ENCODE data around the gene FIGNL1. TPM values are rescaled to one million over a fixed set of nuclear protein-coding genes. Genes with fewer than 3 reads are reported as not detected.

Gene FIGNL1
- total RNA-seq, 1 donor from 2014 or later: 33.8 TPM

DNA sequence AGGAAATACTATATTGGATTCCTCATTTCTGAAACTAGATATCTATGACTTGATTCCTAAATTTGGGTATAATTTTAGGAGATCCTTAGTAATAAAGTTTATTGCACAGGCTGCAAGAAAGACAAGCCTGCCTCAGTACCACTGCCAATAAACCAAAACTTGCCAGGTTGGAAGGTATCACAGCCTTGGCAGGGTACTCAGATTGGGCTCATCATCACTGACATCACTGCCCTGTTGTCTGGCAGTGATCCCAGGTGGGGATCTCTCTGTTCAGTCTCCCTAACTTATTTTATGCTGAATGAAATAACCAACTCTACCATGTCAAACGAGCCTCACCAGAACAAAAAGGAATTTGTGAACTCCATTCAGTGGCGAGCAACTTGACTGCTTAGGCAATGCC lies 18.8 kb downstream of the FIGNL1 start:
- intact Hi-C loops (cut with micrococcal nuclease): no loop called here

DNA sequence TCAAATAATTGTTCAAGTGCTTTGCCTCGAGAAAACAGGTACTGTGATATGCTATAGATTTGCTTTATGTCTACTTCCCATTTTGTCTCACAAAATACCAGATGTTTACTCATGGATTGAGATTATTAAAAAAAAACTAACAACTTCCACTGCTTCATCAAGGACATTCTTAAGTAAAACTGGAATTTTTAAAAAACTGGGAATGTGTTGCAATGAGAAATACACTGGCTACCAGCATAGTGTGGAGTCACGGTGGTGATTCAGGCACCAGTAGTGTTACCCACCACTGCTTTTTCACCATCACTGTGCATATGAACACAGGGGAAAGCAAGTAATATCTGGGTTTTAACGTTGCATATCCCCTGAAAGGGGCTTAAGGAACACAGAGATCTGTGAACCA lies 21.2 kb downstream of the FIGNL1 start:
- intact Hi-C loops (cut with micrococcal nuclease): no loop called here

DNA sequence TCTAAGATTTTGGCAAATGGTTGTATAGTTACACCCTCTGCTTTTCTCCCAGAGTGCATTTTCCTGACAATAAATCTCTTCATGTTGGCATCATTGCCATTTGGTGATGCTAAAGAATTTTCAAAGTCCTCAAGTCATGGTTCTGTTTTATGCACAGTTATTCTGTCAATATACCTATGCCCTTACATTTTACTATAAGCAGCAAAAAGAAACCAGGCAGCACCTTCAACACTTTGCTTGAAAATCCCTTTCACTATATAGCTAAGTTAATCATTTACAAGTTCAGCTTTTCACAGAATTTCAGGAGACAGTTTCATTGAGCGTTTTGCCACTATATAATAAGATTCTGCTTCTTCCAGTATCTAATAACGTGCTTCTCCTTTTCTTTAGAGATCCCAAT lies 22.6 kb downstream of the FIGNL1 start:
- intact Hi-C loops (cut with micrococcal nuclease): no loop called here

DNA sequence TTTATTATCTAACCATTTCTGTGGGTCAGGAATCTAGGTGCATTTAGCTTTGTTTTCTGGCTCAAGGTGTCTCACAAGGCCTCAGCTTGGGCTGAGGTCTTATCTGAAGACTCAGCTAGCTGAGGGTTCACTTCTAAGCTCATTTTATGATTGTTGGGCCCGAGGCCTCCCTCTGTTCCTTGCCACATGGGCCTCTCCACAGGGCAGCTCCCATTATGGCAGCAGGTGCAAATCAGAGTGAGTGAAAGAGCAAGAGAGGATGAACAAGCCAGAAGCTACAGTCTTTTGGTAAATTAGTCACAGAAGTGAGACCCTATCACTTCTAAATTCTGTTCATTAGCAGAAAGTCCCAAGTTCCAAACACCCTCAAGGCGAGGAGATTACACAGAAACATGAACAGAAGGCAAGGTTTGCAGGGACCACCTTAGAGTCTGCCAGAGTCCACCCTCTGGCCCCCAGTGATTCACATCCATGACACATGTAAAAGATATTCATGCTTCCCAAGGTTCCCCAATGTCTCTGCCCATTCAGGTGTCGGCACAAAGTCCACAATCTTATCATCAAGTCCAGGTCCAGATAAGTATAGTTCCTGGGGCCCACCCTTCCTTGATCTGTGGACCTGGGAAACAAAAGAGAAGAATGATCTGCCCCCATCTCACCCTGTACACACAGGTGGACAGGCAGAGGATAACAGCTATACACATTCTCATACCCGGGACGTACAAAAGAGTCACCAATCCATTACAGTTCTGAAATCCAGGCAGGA lies 23.7 kb downstream of the FIGNL1 start:
- intact Hi-C loops (cut with micrococcal nuclease): no loop called here

DNA sequence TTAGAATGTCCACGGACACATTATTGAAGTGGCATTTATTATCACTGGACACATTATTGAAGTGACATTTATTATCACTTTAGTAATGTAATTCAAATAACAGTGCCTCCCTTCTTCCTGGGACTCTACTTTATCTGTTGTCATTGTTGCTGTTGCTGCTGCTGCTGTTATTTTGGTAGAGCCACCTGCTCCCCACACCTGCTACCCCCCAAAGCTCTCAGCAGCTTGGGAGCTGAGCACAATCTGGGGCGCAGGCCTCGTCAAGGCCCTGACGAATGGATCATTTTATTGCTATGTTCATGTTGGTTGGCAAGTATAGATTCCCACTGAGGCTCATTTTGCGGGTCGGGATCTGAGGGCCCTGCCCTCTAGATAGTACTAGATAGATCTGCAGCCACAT lies 24.8 kb downstream of the FIGNL1 start:
- intact Hi-C loops (cut with micrococcal nuclease): no loop called here

DNA sequence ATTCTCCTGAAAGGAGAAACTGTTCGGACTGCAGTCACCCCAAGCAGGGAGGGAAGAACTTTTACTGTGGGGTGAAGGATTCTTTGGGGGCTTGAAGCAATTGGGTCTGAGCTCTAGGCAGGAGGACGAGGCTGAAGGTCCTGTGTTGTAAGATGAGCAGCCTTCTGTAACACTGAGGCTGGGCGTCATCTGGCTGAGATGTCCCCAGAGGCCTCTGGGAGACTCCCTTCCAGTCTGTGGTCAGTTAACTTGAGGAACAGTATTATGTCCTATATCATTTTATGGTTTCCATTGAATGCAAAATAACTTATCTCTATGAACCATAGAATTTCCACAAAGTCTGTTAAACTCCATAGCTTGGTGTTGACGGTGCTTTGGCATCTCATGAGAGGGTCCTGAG lies 26.3 kb downstream of the FIGNL1 start:
- intact Hi-C loops (cut with micrococcal nuclease): no loop called here

DNA sequence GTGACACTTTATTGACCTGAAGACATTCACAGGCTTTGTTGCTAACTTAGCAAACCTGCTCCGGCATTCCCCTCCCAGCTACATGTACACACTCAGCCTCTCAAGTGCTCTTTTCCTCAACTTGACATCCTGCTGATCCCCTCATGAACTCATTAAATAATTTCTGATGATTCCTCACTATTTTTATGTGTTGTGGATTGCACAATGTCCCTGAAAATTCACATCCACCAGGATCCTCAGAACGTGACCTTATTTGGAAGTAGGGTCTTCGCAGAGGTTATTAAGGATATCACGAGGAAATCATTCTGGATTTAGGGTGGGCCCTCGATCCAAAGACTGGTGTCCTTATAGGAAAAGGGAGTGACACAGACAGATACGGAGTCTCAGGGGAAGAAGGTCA lies 27.3 kb downstream of the FIGNL1 start:
- intact Hi-C loops (cut with micrococcal nuclease): no loop called here

DNA sequence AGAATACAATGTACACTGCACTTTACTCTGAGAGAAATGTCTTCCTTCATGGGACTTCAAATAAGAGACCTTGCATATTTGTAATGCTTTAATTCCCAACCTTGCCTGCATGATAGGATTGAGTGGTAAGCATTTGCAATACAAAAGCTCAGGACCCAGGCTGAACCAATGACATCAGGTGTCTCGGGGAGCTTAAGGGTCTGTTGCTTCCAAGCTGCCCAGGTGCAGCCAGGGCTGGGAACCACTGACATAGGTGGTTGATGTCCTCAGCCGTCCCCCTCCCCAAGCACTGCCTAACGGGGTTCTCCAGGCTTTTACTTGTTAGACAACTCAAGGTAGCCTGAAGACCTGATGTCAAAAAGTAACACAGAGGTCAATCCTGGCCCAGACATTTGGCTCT lies 29.1 kb downstream of the FIGNL1 start:
- intact Hi-C loops (cut with micrococcal nuclease): no loop called here

DNA sequence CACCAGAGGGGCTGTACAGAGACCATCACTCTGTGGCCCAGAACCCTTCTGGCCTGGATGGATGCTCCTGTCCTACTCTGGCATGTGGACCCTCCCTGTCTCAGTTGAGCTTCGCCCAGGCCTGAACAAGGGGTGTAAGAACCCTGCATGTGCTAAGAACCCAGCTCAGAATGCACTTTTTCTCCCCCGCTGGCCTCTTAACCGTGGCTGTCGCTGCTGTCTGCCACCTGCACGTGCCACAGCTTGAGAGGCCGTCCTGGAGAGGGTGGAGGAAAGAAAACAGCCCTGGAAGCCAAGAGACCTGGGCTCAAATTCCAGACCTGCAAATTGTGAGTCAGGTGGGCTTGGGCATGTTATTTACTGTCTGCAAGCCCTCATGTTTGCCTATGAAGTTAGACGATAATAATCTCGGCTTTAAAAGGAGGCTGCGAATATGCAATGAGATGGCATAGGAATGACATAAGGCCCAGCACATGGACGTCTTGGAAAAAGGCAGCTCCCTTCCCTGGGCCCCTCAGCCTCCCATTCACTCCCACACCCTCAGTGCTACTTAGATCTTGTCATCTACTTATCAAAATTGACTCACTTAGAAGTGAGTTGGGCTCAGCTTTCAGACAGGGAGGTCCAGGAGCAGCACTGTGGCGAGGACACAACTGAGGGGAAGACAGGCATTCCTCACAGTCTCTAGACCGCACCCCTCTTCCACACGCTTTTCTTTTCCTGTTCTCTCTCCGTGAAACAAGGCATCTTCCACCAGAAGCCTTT lies 31.4 kb downstream of the FIGNL1 start:
- intact Hi-C loops (cut with micrococcal nuclease): loop anchor here (1.0 to 2.0 kb wide), 8 partner anchors 21 to 326 kb away; no protein-coding TSS in a partner anchor

DNA sequence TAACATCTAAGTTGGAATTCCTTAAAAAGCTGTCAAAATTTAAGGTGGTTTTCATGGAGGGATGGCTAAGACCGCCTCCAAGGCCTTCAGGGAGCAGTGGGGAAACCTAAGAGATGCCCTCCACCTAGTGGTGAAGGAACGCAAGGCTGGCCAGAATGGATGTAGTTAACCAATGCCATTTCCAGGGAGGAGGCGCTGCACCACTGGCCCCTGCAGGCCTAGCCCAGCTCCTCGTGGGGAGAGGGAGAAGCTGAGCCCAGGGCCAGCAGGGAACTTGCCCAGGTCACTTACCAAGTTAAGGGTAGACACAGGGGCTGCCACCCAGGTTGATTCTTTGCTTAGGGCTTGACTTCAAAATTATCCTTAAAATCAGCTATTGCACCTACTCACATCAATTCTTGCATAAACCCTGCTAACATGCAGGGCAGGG lies 32.0 kb downstream of the FIGNL1 start:
- intact Hi-C loops (cut with micrococcal nuclease): loop anchor here (1.0 to 2.0 kb wide), 8 partner anchors 21 to 326 kb away; no protein-coding TSS in a partner anchor

DNA sequence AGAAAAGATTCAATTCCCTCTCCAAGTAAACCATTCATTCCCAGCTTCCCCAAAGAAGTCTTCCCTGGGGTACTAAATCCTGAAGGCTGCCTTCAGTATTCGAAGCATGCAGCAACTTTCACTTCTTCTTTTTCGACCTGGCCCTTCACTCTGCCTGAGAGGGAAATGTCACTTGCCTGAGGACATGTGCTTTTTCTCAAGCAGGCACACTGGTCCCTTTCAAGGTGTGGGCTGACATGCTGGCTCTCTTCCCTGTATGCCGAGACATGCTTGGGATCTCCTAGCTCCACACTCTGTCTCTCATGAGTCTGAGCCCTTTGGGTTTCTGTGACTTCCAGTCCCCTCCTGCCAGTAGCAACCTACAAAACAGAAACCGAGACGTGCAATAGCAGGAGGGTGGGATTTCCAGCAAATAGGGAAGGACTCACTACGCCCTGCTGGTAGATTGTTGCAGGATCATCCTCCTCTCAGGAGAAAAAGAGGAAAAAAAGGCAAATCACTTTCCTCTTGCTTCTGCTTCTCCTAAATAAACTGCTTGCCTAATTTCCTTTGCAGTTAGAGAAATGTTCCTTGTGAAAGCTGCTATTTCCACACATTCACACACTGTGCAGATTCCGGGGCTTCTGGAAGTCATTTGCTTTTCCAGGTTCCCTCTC lies 33.5 kb downstream of the FIGNL1 start:
- intact Hi-C loops (cut with micrococcal nuclease): no loop called here

DNA sequence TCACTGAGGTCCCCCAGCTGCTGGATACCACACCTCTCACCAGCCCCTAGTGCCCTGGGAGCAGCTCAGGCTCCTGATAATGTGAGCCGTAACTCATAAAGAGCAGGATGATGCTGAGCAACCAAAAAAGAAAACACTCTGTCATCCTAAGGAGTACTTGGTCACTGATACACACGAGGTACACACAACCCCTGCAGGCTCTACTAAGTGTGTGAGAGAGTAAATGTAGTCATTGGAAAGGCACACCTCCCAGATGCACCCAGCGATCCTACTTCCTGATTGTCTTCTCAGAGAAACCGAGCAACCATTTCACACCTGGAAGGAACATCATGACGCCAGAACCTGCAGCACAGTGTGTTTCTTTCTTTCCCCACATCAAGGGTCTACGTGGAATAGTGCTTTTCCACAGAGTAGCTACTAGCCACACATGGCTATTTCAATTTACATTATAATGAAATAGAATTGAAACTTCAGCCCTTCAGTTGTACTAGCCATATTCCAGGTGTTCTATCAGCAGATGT lies 34.2 kb downstream of the FIGNL1 start:
- intact Hi-C loops (cut with micrococcal nuclease): no loop called here

DNA sequence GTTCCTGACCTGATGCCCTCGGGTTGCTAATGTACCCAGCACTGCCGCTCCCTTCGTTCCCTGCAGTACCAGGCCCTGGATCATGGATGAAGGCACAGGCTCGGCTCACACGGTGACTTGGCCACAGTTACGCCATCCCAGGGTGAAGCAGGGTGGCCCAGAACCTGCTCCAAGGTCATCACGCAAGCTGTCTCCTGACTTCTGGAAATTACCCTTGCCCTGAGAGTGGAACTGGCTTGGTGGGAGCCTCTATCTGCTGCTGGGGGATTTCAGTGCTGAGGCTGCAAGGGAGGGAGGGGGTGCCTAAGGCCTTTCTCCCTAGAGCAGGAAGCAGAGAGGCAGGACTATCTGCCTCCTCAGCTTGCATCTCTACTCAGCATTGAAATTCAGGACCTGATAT lies 36.6 kb downstream of the FIGNL1 start:
- intact Hi-C loops (cut with micrococcal nuclease): no loop called here

DNA sequence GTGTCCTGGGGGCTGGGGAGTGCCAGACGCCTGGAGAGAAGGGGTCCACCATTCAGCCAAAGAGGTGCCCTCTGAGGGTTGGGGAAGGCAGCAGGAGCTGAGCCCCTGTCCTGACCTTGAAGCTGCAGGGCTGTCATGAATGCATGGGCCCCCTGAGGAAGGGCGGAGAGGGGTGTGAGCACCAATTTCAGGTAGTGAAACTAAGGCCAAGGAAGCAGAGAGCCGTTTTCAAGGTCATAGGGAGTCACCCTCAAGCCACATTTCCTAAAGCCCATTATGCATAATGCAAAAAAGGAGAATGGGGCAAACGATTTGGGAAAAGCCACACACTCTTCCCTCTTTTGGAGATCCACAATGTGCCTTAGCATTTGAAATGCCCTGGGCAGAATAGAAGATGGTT lies 37.2 kb downstream of the FIGNL1 start:
- intact Hi-C loops (cut with micrococcal nuclease): no loop called here

DNA sequence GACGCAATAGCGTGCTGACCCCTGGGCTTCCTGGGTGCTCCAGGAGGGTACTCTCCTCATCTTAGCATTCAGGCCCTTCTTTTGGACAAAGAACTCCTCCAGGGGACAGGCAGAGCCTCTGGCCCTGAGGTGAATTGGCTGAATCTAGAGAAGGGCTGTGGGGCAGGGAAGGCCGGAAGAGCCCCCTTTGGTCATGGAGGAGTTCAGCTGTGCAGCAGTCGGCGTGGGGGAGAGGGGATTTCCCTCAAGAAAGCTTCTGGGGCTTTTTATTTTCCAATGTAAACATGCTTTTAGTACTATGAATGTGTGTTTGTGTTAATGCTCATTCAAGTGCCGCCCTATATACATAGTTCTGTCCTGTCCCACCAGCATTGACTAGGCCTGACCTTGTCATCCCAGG lies 38.8 kb downstream of the FIGNL1 start:
- intact Hi-C loops (cut with micrococcal nuclease): no loop called here

DNA sequence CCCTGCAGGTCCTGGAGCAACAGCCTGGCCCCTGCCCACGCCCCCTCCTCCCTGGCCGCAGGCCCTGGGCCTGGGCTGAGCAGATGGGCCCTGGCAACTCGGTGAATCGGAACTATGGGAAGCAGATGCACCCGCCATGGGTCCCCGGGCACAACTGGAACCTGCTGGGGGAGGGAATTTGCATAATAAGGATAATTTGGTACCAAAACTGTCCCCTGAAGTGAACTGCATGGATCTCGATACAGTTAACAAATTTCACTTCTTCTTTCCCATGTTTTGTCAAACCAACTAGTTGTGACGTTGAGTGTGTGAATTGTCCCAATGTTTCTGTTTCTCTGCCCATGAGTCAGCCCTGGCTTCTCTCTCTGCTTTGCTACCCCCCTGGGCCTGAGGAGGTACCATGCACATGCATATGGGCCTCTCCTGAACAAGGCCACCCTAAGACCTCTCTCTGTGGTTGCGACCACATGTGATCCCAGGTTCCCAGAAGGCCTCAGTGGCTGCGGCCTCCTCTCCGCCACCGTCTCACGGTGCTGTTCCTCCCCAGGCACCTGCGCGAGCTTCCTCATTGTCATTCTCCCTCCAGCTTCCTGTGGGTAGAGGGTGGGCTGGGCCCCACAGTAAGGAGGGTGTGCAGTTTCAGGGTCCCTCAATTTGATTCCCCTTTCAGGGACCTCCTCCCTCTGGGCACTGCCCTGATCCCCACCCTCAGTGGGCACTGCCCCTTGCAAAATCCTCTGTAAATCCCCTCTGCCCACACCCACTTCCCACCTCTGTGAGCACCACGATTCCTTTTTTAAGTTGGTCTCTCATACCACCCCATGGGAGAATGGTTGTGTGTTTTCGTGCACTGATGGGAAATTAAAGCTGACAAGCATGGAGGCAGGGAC lies 40.0 kb downstream of the FIGNL1 start:
- intact Hi-C loops (cut with micrococcal nuclease): no loop called here

DNA sequence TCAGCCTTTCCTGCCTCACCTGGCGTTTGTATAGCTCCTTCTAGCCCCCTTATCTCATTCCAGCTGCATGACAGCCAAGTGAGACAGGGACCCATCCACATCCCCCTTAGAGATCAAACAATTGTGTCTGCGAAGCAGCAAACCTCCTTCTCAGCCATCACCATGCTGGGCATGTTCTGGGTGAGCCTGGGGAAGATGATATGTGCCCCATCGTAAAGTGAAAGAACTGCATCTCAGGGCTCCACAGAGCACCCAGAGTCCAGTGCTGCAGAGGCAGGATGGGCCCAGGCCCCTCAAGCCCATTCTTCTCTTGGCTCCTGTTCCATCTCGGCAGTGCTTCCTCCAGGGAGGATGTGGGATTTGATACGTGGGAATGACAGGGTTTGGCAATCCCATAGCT lies 43.2 kb downstream of the FIGNL1 start:
- intact Hi-C loops (cut with micrococcal nuclease): no loop called here

DNA sequence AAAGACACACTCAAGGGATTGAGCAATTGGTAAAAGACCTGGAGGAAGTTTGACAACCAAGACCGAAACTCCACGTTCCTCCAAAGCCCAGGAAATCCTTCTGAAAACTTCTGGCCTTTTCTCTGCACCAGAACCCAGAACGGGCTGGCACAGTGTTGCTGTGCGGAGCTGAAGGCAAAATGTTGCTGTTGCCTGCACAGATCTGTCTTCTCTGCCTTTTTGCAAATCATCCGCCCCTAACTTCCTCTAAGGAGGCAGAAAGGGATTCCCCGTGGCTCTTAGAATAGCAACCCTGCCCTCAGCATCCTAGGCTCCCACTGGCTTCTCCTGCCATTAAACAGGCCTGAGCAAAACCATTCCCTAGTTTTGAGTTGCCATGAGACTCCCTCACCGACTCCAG lies 44.9 kb downstream of the FIGNL1 start:
- intact Hi-C loops (cut with micrococcal nuclease): no loop called here

DNA sequence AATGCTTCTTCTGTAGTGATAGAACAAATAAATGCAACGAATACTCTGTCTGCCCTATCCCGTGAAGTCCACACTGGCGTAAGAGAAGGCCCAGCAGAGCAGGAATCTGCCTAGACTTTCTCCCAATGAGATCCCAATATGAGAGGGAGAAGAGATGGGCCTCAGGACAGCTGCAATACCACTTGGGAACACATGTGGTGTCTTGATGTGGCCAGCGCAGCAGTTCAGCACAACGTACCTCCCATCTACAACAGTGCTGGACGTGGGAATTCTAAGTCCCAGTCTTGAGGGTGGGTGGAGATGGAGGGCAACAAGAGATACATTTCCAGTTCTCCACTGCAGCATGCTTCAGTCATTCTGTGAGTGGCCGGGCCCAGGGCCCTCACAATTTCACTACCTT lies 45.8 kb downstream of the FIGNL1 start:
- intact Hi-C loops (cut with micrococcal nuclease): no loop called here

DNA sequence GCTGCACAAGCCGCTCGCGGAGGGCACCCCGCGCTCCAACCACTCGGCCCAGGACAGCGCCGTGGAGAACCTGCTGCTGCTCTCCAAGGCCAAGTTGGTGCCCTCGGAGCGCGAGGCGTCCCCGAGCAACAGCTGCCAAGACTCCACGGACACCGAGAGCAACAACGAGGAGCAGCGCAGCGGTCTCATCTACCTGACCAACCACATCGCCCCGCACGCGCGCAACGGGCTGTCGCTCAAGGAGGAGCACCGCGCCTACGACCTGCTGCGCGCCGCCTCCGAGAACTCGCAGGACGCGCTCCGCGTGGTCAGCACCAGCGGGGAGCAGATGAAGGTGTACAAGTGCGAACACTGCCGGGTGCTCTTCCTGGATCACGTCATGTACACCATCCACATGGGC lies 50.0 kb downstream of the FIGNL1 start:
- intact Hi-C loops (cut with micrococcal nuclease): no loop called here

DNA sequence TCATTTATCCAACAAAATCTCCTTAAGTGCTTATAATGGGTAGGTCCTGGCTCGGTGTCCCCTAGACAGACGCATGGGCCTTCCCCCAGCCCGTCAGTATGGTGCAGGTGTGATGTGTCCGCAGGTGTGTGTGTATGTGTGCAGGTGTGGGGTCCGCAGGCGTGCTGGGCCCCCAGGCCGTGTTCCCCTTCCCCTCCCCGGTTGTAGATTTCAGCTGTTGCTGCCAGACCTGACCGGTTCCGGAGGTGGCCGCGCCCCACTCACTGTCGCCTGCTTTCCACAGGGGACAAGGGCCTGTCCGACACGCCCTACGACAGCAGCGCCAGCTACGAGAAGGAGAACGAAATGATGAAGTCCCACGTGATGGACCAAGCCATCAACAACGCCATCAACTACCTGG lies 50.5 kb downstream of the FIGNL1 start:
- intact Hi-C loops (cut with micrococcal nuclease): loop anchor here (5.0 kb wide), 1 partner anchor 433 kb away; no protein-coding TSS in a partner anchor

All from T-helper 1 cell treated with Interleukin-12 subunit alpha and Interleukin-12 subunit beta and Interleukin-4 antibody, amounts not matched to agents 30 ng/mL and 1 ng/mL, for 36 hours (primary cell).